T-helper 1 cell (primary cell): ENCODE measurements around the gene SLMAP.
A peak's percentile ranks its signal among the peaks of the same experiment; 100 is the strongest.

ENCODE experiments used
- DNase-seq, 5 donors: peaks; one replicate each; pipeline ENCODE4 v3.0.0-alpha.2; 2012 to 2020

Gene SLMAP

DNA sequence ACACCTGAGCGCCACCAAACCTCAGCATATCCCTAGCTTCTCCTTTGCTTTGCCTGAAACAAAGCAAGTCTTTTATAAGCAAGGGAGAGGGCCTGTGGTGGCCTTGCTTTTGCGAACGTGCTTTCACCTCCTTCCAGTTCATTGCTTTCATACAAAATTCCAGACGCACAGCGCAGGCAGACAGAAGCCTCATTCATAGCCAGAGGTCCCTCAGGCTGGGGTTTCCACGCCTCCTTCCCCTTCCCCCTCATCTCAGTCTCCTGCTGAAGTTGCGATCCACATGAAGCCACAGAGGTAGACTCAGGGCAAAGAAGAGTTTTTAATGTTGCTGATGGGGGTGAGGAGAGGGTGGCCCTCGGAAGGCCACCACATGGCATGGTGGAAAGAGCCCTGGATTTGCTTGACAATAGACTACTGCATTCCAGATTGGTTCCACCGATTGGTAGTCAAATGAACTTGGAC is 192.7 kb downstream of the SLMAP start:
- DNase-seq = no peak

DNA sequence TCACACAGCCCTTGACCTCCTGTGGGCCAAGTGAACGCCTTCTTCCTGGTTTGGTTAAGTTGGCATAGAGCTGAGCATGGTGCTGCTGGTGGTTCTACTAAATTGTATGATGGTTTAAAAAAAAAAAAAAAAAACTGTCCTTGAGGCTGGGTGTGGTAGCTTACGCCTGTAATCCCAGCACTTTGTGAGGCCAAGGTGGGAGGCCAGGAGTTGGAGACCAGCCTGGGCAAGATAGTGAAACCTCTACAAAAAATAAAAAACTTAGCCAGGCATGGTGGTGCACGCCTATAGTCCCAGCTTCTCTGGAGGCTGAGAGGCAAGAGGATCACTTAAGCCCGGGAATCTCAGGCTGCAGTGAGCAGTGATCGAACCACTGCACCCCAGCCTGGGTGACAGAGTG is 193.2 kb downstream of the SLMAP start:
- DNase-seq = no peak

DNA sequence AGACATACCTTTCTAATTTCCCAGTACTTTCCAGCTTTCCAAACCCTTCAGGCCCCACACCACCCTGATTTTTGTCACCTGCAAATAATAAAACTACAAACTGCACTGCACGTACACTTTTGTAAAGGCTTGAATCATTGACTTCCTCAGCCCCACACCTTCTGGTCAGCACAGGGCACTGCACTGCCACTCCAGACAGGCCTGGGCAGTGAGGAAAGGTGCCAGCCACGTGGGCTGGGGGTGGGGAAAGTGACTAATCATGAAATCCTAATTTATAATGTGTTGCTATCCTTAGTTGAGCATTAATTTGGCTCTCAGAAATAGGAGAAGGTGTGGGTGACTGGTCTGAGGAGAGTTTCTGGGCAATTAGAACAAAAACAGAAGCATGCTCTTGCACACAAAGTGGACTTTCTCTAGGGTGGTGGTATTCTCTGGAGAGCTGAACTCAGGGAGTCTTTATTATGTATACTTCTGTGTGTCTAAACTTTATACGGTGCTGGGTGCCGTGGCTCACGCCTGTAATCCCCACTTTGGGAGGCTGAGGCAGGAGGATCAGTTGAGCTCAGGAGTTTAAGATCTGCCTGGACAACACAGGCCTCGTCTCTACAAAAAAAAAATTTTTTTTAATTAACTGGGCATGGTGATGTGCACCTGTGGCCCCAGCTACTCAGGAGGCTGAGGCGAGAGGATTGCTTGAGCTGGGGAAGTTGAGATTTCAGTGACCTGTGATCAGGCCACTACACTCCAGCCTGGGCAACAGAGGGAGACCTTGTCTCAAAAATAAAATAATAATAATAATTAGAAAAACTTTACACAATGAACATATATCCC is 193.9 kb downstream of the SLMAP start:
- DNase-seq = no peak

DNA sequence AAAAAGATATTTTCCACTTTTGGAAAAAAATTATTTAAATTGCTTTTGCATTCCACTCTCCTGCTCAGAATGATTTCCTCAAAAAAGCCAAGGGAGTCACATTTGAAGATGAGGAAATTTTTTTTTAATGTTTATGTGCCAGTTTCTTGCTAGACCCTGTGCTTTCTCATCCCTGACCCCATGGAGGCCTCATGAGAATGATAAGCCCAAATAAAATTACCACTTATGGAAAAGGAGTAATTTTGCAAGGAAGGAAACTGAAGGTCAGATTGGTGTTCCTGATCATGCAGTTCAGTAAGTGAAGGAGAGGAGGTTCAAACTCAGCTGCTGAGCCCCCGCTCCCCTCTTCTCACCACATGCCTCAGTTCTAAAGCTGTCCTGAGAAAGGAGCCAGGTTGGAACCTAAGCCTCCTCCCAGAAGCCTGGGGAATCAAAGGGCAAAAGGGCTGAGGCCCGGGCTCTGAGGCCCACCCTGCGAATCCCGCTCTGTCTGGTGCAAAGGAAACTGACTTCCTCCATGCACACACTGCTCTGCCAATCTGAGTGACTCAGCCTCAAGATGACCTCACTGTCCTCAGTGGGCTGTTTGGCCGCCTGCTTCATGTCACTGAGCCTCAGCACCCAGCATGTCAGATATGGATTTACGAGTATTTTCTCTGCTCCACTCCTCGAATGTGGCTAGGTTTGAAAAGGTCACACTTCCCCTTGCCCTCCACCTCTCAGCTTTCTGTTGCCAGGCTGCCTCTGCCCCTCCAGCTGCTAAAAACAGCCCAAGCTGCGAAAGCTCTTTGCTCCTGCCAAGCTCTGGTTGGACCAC is 195.2 kb downstream of the SLMAP start:
- no peak for DNase-seq

DNA sequence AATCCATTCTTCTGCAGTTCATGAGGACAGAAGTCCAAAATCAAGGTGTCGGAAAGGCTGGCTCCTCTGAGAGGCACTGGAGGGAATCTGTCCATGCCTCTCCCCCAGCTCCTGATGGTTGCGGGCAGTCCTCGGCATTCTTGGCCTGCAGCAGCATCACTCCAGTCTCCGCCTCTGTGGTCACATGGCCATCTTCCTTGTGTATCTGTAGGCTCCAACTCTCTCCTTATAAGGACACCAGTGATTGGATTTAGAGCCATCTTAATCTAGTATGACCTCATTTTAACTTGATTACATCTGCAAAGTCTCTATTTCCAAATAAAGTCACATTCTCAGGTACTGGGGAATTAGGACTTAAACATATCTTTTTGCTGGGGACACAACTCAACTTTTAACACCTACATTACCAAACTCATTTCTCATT is 196.1 kb downstream of the SLMAP start:
- DNase-seq = no peak

DNA sequence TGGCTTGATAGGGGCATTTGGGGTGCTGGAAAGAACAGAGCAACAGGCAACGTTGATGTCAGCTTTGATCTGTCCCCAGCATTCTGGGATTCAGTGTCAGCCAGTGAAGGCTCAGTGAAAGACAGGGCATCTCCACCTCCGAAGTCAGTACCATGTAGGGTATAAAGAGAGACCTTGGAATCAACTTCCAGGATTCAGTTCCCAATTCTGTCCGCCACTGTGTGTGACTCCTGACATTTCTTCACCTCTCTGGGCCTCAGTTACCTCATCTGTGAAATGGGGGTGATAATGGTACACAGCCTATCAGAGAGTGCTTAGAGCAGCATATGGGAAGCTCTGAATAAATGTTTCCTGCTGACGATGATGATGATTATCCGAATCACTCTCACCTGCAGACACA is 196.5 kb downstream of the SLMAP start:
- no peak for DNase-seq

DNA sequence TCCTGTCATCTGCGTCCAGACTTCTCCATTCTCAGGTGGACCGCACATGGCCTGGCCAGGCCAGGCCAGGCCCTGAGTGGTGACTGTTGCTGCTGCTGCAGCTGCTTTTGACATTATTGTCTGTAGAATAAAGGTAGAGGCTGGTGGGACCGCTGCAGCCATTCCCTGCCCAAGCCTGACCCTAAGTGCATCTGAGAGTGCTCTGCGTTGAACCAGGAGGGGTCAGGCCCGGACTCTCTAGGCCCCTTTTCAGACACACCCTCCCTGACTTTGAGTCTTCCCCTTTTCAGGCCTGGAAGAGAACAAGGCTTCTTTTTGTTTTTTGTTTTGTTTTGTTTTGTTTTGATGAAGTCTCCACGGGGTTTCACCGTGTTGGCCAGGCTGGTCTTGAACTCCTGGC is 197.5 kb downstream of the SLMAP start:
- no peak for DNase-seq

DNA sequence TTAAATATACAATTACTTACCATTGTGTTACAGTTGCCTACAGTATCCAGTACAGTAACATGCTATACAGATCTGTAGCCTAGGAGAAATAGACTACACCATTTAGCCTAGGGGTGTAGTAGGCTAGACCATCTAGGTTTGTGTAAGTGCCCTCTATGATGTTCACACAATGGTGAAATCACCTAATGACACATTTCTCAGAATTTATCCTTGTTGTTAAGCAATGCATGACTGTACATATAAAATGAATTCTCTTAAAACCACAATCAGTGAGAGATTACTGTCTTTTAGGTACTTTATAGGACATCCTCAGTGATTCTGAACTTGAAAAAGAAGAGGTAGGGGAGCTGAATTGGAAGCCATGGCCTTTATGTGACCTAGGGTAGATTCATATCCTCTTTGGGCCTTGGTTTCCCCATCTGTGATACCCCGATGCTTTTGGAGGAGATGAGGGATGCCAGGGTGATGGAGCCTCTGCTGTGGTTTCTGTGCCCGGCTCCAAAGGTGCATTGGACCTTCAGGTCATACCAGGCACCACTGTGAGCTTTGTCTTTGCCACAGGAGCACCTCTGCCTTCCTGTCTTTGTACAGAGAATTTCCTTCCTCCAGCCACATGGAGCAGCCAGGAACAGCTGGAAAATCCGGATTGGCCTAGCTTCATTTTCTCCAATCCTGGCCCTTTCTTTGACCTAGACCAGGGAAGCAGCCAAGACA is 200.2 kb downstream of the SLMAP start:
- DNase-seq = peak in 1 of 5 donors; percentile 35

DNA sequence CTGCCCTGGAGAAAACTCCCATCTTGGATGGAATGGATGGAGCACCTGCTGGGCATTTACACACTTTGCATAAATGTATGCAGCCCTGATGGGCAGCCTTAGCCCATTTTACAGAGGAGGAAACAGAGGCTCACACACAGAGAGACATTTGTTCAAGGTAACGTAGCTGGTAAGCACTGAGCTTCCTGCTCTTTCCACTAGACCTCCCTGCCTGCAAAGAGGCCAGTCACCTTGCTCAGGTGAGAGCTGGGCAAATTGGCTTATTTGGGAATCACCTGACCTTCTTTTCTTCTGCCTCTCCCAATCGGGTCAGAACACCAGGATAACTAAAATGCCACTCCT is 200.7 kb downstream of the SLMAP start:
- DNase-seq = no peak

DNA sequence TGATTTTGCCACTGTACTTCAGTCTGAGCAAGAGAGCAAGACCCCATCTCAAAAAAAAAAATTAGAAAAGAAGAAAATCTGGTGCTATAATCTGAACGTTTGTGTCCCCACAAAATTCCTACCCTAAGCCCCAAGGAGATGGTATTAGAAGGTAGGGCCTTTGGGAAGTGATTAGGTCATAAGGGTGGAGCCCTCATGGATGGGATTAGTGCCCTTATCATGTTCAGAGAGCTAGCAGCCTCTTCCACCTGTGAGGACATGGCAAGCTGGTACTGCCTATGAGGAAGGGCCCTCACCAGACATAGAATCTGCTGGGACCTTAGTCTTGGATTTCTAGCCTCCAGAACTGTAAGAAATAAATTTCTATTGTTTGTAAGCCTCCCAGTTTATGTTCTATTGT is 201.7 kb downstream of the SLMAP start:
- DNase-seq = no peak

DNA sequence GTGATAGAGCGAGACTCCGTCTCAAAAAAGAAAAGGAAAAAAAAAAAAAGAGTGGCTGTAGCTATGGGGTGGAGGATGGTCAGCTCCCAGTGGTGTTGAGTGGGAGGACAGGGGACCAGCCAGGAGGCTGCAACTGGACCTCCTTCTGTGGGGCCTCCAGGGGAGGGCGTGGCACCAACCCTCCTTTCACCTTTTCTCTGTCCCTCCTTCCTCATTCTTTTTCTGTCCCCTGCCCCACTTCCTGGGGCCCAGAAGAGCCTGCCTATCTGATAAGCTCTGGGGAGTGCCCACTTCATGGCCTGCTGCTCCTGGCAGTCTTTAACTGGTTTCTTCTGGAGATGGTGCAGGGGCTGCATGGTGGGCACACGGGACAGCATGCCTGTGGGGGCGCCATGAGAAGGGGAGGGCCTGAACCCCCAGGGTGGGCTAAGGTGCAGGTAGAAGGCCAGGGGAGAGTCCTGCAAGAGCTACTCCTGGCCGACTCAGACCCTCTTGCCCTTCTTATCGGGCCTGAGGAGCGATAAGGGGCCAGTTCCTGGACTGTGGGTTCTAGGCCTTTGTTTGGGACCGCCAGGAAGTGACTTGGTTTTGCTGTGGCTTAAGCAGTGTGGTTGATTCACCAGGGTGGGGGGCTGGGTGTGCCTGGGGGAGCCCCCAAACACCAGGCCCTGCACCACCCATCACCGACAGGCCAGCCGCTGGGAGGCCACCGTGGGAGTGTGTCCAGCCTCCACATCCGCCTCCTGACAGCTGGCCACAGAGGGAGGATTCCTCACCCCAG is 202.7 kb downstream of the SLMAP start:
- no peak for DNase-seq

DNA sequence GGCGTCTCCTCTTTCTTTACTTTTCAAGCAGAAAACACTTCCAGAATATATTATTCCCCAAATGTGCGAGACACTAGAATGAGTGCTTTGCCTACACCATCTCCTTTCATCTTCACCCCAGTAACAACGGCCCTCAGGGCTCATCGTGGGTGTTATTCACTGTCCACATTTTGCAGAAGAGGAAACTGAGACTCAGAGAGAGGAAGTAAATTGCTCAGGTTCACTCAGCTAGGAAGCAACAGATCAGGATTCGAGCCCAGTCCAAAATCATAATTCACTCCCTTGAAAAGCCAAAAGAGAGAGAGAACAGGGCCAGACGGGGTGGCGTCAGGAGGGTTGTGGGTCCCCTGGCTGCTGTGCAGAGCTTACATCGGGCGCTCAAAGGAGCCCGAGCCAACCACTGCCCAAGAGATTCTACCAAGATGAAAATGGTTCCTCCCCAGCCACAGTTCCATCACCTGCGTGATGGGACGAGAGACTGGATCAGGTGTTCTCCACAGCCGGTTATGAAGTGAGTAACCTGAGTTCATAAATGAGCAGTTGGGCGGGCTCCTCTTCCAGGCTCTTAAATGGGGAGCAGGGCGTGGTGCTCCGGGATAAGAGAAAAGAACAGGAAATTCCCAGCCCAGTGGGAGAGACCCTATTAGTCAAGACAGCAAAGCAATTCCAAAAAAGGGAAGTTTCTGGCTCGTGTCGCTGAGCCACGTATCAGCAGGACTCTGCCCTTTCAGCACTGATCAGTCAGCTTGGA is 203.5 kb downstream of the SLMAP start:
- DNase-seq = no peak

DNA sequence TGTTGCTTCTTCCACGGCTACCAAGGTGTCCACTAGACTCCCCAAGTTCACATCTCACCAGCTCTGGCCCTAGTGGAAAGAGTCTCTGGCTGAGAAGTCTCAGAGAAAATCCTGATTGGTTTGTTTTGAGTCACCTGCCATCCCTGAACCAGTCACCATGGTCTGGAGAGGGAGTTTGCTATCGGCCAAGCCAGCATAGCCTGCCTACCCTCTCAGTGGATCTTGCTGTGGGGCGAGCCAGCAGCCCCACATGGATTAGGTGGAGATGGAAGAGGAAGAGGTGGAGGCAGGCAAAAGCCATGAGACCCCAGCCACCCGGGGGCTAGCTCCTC is 204.0 kb downstream of the SLMAP start:
- DNase-seq = no peak

DNA sequence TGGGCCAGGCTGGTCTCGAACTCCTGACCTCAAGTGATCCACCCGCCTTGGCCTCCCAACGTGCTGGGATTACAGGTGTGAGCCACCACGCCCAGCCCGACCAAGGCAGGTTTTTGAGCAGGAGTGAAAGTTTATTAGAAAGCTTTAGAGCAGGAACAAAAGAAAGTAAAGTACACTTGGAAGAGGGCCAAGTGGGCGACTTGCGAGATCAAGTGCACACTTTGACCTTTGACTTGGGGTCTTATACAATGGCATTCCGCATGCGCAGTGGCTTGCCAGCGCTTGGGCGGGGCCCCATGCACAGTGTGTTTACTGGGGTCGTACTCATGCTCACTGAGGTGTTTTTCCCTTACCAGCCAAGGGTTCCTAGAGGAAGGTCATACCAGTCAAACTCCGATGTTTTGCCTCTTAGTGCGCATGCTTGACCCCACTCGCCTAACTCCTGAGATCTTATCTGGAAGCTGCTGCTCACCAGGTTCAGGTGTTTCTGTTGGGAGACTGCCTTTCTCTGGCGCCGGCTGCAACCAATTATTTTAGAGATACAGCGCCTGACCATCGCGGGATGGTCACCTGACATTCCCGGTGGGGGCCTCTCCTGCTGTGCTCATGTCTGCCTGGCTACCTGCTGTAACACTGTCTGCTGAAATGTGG is 205.2 kb downstream of the SLMAP start:
- no peak for DNase-seq

DNA sequence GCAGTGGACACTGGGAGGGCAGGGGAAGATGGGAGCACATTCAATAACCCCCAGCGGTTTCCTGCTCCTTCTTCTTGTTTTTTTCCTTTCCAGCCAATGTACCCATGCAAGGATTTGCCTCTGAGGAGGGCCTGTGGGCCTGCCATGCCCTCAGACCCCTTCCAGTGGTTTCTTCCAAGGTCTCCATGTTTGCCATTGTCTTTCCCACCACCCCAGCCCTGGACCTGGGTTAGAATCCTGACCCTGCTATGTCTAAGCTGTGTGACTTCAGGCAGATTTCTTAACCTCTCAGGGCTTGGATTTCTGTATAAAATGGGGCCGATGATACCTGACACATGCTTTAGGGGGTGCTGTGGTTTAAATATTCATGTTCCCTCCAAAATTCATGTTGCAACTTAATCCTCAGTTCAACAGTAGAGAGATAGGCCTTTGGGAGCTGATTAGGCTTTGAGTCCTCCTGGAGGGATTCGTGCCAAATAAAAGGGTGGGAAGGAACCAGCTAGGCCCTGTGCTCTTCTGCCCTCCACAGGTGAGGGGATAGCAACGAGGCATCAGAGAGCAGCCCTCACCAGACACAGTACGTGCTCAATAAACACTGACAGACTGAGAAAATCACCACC is 205.8 kb downstream of the SLMAP start:
- DNase-seq = peak in 1 of 5 donors; percentile 38

DNA sequence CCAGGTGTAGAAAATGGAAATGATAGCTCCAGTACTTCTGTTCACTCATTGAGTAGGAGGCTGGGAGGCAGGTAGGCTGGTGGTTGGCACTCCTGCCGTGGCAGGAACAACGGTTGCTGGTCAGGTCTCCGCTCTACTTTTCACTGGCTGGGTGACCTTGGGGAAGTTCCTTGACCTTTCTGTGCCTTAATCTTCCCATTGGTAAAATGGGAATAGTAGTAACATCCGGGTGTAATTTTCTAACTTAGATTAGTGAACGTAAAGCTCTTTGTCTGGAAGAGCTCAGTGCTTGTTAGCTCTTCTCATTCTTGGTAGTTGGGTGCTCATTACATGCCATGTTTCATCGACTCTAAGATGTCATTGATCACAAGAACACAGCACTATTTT is 206.3 kb downstream of the SLMAP start:
- no peak for DNase-seq

DNA sequence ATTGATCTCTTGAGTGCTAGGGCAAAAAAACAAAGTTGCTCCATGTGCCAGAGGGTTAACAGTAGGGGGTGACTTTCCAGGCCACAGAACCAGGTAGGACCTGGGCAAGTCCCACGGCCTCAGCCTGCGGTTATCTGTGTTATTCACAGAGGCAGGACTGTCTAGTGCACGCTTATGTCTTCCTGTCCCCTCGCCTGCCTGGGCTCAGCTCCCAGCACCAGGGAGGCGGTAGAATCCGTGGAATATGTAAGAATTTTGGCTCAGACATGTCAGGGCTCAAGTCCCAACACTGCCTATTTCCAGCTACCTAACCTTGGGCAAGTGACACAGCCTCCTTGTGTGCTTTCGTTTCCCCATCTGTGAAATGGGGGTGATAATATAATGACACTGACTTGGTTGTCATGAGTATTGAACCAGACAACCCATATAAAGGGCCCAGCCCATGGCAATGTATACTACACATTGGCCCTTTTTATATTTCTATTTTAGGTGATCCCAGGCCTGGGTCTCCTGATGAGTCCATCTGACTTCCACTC is 207.8 kb downstream of the SLMAP start:
- no peak for DNase-seq

DNA sequence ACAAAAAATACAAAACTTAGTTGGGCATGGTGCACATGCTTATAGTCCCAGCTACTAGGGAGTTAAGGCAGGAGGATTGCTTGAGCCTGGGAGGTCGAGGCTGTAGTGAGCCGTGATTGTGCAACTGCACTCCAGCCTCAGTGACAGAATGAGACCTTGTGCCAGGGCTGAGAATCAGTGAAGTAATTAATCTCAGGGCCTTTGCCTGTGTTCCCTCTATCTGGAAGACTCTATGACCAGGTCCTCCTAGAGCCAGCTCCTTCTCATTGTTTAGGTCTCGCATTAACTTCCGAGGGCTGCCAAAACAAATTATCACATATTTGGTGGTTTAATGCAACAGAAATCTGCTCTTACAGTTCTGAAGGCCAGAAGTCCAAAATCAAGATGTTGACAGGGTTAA is 210.7 kb downstream of the SLMAP start:
- DNase-seq = no peak

DNA sequence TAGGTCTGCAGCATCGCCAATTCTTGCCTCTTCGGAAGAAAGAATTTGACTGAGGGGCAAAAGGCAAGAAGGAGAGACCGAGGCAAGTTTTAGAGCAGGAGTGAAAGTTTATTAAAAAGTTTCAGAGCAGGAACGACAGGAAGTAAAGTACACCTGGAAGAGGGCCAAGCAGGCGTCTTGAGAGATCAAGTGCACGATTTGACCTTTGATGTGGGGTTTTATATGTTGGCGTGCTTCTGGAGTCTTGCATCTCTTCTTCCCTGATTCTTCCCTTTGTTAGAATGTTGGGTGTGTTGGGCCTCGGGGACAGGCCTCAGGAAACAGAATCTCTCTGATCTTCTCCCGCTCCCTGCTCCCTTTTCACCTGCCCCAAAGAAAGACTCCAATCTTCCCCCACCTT is 211.5 kb downstream of the SLMAP start:
- peak in 1 of 5 donors; percentile 2 for DNase-seq

DNA sequence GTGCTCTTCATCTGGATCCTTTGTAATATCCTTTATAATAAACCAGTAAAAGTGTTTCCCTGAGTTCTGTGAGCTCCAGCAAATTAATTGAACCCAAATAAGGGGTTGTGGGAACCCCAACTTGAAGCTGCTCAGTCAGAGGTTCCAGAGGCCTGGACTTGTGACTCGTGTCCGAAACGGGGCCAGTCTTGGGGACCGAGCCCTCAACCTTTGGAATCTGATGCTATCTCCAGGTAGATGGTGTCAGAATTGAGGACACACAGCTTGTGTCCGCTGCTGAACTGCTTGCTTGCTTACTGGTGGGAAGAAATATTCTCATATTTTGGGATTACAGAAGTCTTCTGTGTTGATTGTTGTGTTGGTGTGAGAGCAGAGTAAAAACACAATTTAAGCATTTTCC is 212.4 kb downstream of the SLMAP start:
- DNase-seq = no peak

DNA sequence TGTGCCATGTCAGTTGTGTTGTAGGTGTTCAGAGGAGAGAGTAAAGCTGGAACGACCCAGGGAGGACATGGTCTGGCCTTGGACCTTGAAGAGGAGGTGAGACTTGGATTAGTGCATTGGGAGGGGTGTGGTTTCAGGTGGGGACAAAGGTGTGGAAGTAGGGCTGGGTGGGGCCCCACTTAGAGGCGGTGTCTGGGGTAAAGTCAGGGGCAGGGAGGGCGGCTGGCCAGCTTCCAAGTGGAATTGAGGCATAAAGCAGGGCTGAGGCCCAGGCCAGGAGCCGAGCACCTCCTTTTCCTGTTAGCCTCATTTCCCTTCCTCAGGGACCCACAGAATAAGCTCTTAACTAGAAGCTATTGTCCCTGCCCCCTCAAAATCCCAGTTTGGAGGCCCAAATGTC is 215.9 kb downstream of the SLMAP start:
- DNase-seq = no peak
